Measurements from ENCODE around the gene MRPL45. TPM values are rescaled to one million over a fixed set of nuclear protein-coding genes. Genes with fewer than 3 reads are reported as not detected.

Gene MRPL45
- total RNA-seq, 1 donor = 39.6 TPM

Other genes starting within 250 kb of the MRPL45 start
- gene TBC1D3C, start 228.5 kb upstream of the MRPL45 start, total RNA-seq = 0.81 TPM
- gene TBC1D3E, start 169.2 kb upstream of the MRPL45 start, total RNA-seq = not detected
- gene TBC1D3, start 104.6 kb upstream of the MRPL45 start, total RNA-seq = not detected
- gene GPR179, start 46.8 kb downstream of the MRPL45 start, total RNA-seq = under 0.01 TPM
- gene SOCS7, start 54.7 kb downstream of the MRPL45 start, total RNA-seq = 16.4 TPM
- gene ARHGAP23, start 131.3 kb downstream of the MRPL45 start, total RNA-seq = 16.4 TPM

All from hematopoietic multipotent progenitor cell (in vitro differentiated cells).